Upper lobe of left lung (tissue), 4 donors: ENCODE data around the gene SLC12A7.

Experiments
- POLR2A ChIP-seq, 4 donors: fragments of 450-650 bp; IDR thresholded peaks; one replicate each; pipeline ENCODE4 v1.5.1; 2016 to 2017; ENCODE audit warnings: antibody characterized with exemption in 4 of 4, mild to moderate bottlenecking in 2 of 4
- POLR2AphosphoS5 ChIP-seq, 2 donors: sonication (generic); formaldehyde crosslinking; IDR thresholded peaks; one replicate each; pipeline ENCODE4 v1.5.1; 2017; ENCODE audit warnings: antibody characterized with exemption in 2 of 2
- TF ChIP-seq, protein P1 (sequence below), 6 experiments: fragments of 450-650 bp in 4 of 6; fragments of 200-600 bp in 2 of 6; sonication (generic) in 2 of 6; IDR thresholded peaks; one replicate each; pipeline ENCODE4 v1.5.1; 2016 to 2019; ENCODE audit warnings: antibody characterized with exemption in 6 of 6

DNA sequence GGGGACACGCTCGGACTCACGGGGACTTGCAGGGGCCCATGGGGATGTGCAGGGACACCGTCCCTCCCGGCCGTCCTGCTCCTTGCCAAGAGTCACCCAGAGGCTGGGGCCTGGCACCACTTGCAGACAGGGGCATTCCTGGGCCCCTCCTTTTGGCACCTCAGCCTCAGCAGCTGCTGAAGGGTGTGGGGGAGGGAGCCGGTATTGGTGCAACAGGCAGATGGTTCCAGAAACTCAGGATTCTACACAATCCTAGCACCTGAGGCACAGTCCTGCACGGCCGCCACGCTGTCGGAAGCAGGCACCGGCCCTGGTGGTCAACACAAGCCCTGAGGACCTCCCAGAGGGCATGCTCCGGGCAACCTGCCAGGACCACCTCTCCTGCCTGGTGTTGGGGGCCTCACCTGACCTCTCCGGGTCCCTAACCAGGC is 19.3 kb upstream of the SLC12A7 start:
- TF ChIP-seq, protein P1, sequence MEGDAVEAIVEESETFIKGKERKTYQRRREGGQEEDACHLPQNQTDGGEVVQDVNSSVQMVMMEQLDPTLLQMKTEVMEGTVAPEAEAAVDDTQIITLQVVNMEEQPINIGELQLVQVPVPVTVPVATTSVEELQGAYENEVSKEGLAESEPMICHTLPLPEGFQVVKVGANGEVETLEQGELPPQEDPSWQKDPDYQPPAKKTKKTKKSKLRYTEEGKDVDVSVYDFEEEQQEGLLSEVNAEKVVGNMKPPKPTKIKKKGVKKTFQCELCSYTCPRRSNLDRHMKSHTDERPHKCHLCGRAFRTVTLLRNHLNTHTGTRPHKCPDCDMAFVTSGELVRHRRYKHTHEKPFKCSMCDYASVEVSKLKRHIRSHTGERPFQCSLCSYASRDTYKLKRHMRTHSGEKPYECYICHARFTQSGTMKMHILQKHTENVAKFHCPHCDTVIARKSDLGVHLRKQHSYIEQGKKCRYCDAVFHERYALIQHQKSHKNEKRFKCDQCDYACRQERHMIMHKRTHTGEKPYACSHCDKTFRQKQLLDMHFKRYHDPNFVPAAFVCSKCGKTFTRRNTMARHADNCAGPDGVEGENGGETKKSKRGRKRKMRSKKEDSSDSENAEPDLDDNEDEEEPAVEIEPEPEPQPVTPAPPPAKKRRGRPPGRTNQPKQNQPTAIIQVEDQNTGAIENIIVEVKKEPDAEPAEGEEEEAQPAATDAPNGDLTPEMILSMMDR (IDR thresholded peaks at IDR 0.05), result no peak
- TF ChIP-seq POLR2AphosphoS5 (IDR thresholded peaks at IDR 0.05), result no peak
- no peak for TF ChIP-seq POLR2A (IDR thresholded peaks at IDR 0.05)
